SK-N-SH (cell line): ENCODE data around the gene TLR7. TPM values are rescaled to one million over a fixed set of nuclear protein-coding genes. Genes with fewer than 3 reads are reported as not detected.

Experiments
- CTCF ChIA-PET: fragments of 300-600, 350-600 bp; formaldehyde crosslinking; extraction: SDS; loops from one replicate; lab custom pipeline; 2021; lab: Yijun Ruan, JAX
- POLR2A ChIA-PET: fragments of 350-600 bp; sonication (Branson Sonifier 250); formaldehyde crosslinking; extraction: SDS; loops from one replicate; lab custom pipeline; 2020; ENCODE audit warnings: antibody characterized with exemption, inconsistent platforms; lab: Yijun Ruan, JAX
- DNase-seq: peaks from one replicate; pipeline ENCODE4 v3.0.0; 2012
- H2AFZ ChIP-seq: fragments of 200-600 bp; sonication (generic); 2 replicates; pipeline ENCODE4 v1.8.1; 2016; ENCODE audit warnings: antibody characterized with exemption, mild to moderate bottlenecking, low read depth
- H3F3A ChIP-seq: fragments of 200-600 bp; sonication (generic); replicated peaks from 2 replicates; pipeline ENCODE3; 2016; ENCODE audit warnings: antibody characterized with exemption, mild to moderate bottlenecking; ENCODE audit not compliant: insufficient read depth
- H3K27ac ChIP-seq, 2 experiments: fragments of 200-500 bp in 1 of 2; fragments of 200-600 bp in 1 of 2; sonication (Bioruptor generic) in 1 of 2; sonication (generic), shearing (Covaris generic) in 1 of 2; 2 replicates each; pipeline versions ENCODE4 v1.5.1 to v1.6.1; 2014 to 2016; ENCODE audit warnings: low read depth in 2 of 2, inconsistent platforms in 1 of 2, low read length in 1 of 2, mild to moderate bottlenecking in 1 of 2, mixed read lengths in 1 of 2
- H3K27me3 ChIP-seq: fragments of 200-600 bp; sonication (generic), shearing (Covaris generic); 2 replicates; pipeline ENCODE4 v1.6.1; 2016; ENCODE audit warnings: mixed run types; ENCODE audit not compliant: insufficient read depth
- H3K36me3 ChIP-seq, 2 experiments: fragments of 200-500 bp in 1 of 2; fragments of 200-600 bp in 1 of 2; sonication (Bioruptor generic) in 1 of 2; sonication (generic) in 1 of 2; replicated peaks in 1 of 2; 2 replicates each; pipeline versions ENCODE3 to v1.5.1; 2014 to 2016; ENCODE audit warnings: low read length in 1 of 2, mild to moderate bottlenecking in 1 of 2; ENCODE audit not compliant: insufficient read depth in 2 of 2, control insufficient read depth in 1 of 2
- H3K4me1 ChIP-seq, 2 experiments: fragments of 200-500 bp in 1 of 2; fragments of 200-600 bp in 1 of 2; sonication (Bioruptor generic) in 1 of 2; sonication (generic), shearing (Covaris generic) in 1 of 2; 2 replicates each; pipeline versions ENCODE4 v1.5.1 to v1.6.1; 2014 to 2016; ENCODE audit warnings: low read depth in 1 of 2, low read length in 1 of 2, mixed run types in 1 of 2; ENCODE audit not compliant: insufficient read depth in 2 of 2, control insufficient read depth in 1 of 2
- H3K4me2 ChIP-seq: fragments of 200-600 bp; sonication (generic), shearing (Covaris generic); 2 replicates; pipeline ENCODE4 v1.6.1; 2017; ENCODE audit warnings: mixed run types
- H3K4me3 ChIP-seq, 2 experiments: fragments of 200-500 bp in 1 of 2; fragments of 200-600 bp in 1 of 2; sonication (Bioruptor generic) in 1 of 2; sonication (generic), shearing (Covaris generic) in 1 of 2; 2 replicates each; pipeline versions ENCODE4 v1.5.1 to v1.8.1; 2014 to 2016; ENCODE audit warnings: low read depth in 2 of 2, inconsistent platforms in 1 of 2, low read length in 1 of 2, mild to moderate bottlenecking in 1 of 2, mixed read lengths in 1 of 2, moderate library complexity in 1 of 2
- H3K79me2 ChIP-seq: fragments of 200-600 bp; sonication (generic); 2 replicates; pipeline ENCODE4 v1.8.1; 2017; ENCODE audit warnings: mild to moderate bottlenecking; ENCODE audit not compliant: insufficient read depth
- H3K9ac ChIP-seq: fragments of 200-600 bp; sonication (generic); 2 replicates; pipeline ENCODE4 v1.6.1; 2017; ENCODE audit warnings: mixed run types
- H3K9me2 ChIP-seq: fragments of 200-600 bp; sonication (generic); 2 replicates; pipeline ENCODE4 v1.6.1; 2017; ENCODE audit warnings: mixed run types
- H3K9me3 ChIP-seq: fragments of 200-600 bp; sonication (generic); 2 replicates; pipeline ENCODE4 v1.6.1; 2017; ENCODE audit warnings: mixed run types, mild to moderate bottlenecking, moderate library complexity
- H4K20me1 ChIP-seq: fragments of 200-600 bp; sonication (generic); 2 replicates; pipeline ENCODE4 v1.6.1; 2017; ENCODE audit warnings: mild to moderate bottlenecking, mixed run types; ENCODE audit not compliant: insufficient read depth
- EP300 ChIP-seq, 2 experiments: IDR thresholded peaks; 2 replicates each; pipeline versions ENCODE4 v1.4.0 to v1.6.1; 2012; ENCODE audit warnings: borderline replicate concordance in 1 of 2, low read depth in 1 of 2, low read length in 1 of 2
- EZH2phosphoT487 ChIP-seq: fragments of 200-600 bp; sonication (generic); IDR thresholded peaks from 2 replicates; pipeline ENCODE4 v1.6.1; 2017; ENCODE audit warnings: low read depth, mixed run types, mild to moderate bottlenecking, antibody characterized with exemption, moderate library complexity, borderline replicate concordance
- FOXM1 ChIP-seq: IDR thresholded peaks from 2 replicates; pipeline ENCODE4 v1.4.0; 2012; ENCODE audit warnings: low read depth, mild to moderate bottlenecking
- GABPA ChIP-seq: IDR thresholded peaks from 2 replicates; pipeline ENCODE4 v1.4.0; 2012; ENCODE audit warnings: low read depth, mild to moderate bottlenecking
- JUND ChIP-seq: IDR thresholded peaks from 2 replicates; pipeline ENCODE4 v1.4.0; 2012
- MXI1 ChIP-seq: IDR thresholded peaks from 2 replicates; pipeline ENCODE4 v1.6.1; 2012; ENCODE audit warnings: mild to moderate bottlenecking, low read depth, low read length, improper control_type of control experiment
- NRF1 ChIP-seq: IDR thresholded peaks from 2 replicates; pipeline ENCODE4 v1.6.1; 2012; ENCODE audit warnings: low read depth, mild to moderate bottlenecking, low read length
- RXRA ChIP-seq: IDR thresholded peaks from 2 replicates; pipeline ENCODE4 v1.4.0; 2012; ENCODE audit warnings: low read depth, mild to moderate bottlenecking, borderline replicate concordance
- SMC3 ChIP-seq: IDR thresholded peaks from 2 replicates; pipeline ENCODE4 v1.6.1; 2012; ENCODE audit warnings: low read depth, low read length, improper control_type of control experiment
- TAF1 ChIP-seq: IDR thresholded peaks from 2 replicates; pipeline ENCODE4 v1.6.1; 2012; ENCODE audit warnings: low read depth, mild to moderate bottlenecking, low read length, moderate library complexity, borderline replicate concordance
- TCF12 ChIP-seq: IDR thresholded peaks from 2 replicates; pipeline ENCODE4 v1.4.0; 2012
- TEAD4 ChIP-seq: IDR thresholded peaks from 2 replicates; pipeline ENCODE4 v1.4.0; 2012; ENCODE audit warnings: mild to moderate bottlenecking, borderline replicate concordance; ENCODE audit not compliant: insufficient read depth
- WGBS: methylation state at CpG from one replicate; pipeline ENCODE4 v1.1.6; 2017; ENCODE audit warnings: low lambda C conversion rate; 5-methylcytosine and 5-hydroxymethylcytosine counted together
- polyA plus RNA-seq, 3 experiments: library from polyadenylated mRNA; depleted of rRNA; stranded (reverse); fragments of >200 nt; gene quantifications; 2 replicates each; pipeline ENCODE4 v1.2.3, GENCODE V29; 2012
- TF ChIP-seq, protein P1 (sequence below): fragments of 200-600 bp; sonication (generic); IDR thresholded peaks from 2 replicates; pipeline ENCODE4 v1.6.1; 2017; ENCODE audit warnings: antibody characterized with exemption, mild to moderate bottlenecking, moderate library complexity
- TF ChIP-seq, protein P2 (sequence below): fragments of 150-350 bp; IDR thresholded peaks from 2 replicates; pipeline ENCODE4 v1.6.1; 2016; ENCODE audit warnings: mild to moderate bottlenecking, low read depth, low read length
- TF ChIP-seq, protein P3 (sequence below): IDR thresholded peaks from 2 replicates; pipeline ENCODE4 v1.4.0; 2012; ENCODE audit warnings: low read depth, borderline replicate concordance

Gene TLR7
- polyA plus RNA-seq, 1 of the 3 experiments (the other 2 are of a cell fraction), result not detected

DNA sequence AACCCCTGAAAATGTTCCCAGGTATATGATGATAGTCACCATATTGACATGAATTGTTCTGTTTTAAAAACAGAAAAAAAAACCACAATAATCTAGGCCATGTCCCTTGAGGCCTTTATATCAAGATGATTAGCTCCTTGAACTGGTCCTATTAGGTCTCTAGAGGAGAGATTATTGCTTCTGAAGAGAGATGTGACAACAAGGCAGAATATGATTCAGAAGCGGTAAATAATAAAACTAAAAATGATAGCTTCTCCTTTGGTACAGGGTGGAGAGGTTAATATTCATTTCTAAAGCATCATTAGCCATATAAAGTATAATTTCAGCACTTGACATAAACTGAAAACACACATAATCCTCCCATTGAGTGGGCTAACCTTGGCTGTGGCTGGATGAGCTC is 65.4 kb downstream of the TLR7 start:
- CTCF ChIA-PET, result interaction anchor here (1.1 kb wide), 1 partner anchor 14 kb away, joined by 7 read pairs; no protein-coding TSS in a partner anchor
- H3K4me2 ChIP-seq, result no peak overlapping the region
- POLR2A ChIA-PET, result no interaction called here
- no peaks in the 10 kb centered on the region for H4K20me1 ChIP-seq
- H3K4me1 ChIP-seq, result no peaks in the 10 kb centered on the region
- H3K9me3 ChIP-seq, result no peaks in the 10 kb centered on the region; the same call in 1 of the 2 replicates
- H2AFZ ChIP-seq, result no peak overlapping the region
- no peak overlapping the region for H3K27ac ChIP-seq
- no peaks in the 10 kb centered on the region; the same call in 1 of the 2 replicates for H3K27me3 ChIP-seq
- WGBS, result 30% methylated on average over 1 of the region's 1 CpG
- H3K79me2 ChIP-seq, result no peaks in the 10 kb centered on the region
- H3K9me2 ChIP-seq, result no peaks in the 10 kb centered on the region
- H3K36me3 ChIP-seq, result no peaks in the 10 kb centered on the region
- TF ChIP-seq NRF1 (no peak), EZH2phosphoT487 (no peak)
- TF ChIP-seq, protein P1, sequence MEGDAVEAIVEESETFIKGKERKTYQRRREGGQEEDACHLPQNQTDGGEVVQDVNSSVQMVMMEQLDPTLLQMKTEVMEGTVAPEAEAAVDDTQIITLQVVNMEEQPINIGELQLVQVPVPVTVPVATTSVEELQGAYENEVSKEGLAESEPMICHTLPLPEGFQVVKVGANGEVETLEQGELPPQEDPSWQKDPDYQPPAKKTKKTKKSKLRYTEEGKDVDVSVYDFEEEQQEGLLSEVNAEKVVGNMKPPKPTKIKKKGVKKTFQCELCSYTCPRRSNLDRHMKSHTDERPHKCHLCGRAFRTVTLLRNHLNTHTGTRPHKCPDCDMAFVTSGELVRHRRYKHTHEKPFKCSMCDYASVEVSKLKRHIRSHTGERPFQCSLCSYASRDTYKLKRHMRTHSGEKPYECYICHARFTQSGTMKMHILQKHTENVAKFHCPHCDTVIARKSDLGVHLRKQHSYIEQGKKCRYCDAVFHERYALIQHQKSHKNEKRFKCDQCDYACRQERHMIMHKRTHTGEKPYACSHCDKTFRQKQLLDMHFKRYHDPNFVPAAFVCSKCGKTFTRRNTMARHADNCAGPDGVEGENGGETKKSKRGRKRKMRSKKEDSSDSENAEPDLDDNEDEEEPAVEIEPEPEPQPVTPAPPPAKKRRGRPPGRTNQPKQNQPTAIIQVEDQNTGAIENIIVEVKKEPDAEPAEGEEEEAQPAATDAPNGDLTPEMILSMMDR, result no peak
- H3F3A ChIP-seq, result no peaks in the 10 kb centered on the region
- DNase-seq, result no peak
- no peak overlapping the region for H3K4me3 ChIP-seq
- no peak overlapping the region for H3K9ac ChIP-seq

DNA sequence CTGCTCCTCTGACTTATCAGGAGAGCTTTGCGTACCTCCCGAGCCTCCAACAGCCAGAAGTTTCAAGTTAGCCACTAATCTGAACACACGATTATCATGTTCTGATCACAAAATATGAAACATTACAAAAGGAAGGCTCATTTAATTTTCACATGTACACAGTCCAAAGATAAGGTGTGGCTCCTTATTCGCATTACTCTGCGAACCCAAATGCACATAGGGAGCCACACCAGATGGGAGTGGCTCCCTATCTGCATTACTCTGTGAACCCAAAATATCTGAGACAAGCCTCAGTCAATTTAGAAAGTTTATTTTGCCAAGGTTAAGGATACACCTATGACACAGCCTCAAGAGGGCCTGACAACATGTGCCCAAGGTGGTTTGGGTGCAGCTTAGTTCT is 68.0 kb downstream of the TLR7 start:
- CTCF ChIA-PET, result interaction anchor here (0.7 to 1.6 kb wide), 2 partner anchors 12 to 553 kb away, joined by 3 to 7 read pairs; no protein-coding TSS in a partner anchor
- no peak for DNase-seq
- no peak overlapping the region for H3K4me2 ChIP-seq
- H3K4me1 ChIP-seq, result no peaks in the 10 kb centered on the region
- TF ChIP-seq TAF1 (no peak), EP300 (IDR thresholded peaks at IDR 0.05; ENCODE audit: borderline replicate concordance in 1 of 2, low read depth in 1 of 2, low read length in 1 of 2) (no peak), GABPA (no peak), RXRA (no peak), JUND (no peak), TCF12 (no peak), FOXM1 (no peak), MXI1 (no peak), SMC3 (no peak), TEAD4 (no peak)
- TF ChIP-seq, protein P1, result no peak
- TF ChIP-seq, protein P2, sequence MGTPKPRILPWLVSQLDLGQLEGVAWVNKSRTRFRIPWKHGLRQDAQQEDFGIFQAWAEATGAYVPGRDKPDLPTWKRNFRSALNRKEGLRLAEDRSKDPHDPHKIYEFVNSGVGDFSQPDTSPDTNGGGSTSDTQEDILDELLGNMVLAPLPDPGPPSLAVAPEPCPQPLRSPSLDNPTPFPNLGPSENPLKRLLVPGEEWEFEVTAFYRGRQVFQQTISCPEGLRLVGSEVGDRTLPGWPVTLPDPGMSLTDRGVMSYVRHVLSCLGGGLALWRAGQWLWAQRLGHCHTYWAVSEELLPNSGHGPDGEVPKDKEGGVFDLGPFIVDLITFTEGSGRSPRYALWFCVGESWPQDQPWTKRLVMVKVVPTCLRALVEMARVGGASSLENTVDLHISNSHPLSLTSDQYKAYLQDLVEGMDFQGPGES, result no peak
- TF ChIP-seq, protein P3, sequence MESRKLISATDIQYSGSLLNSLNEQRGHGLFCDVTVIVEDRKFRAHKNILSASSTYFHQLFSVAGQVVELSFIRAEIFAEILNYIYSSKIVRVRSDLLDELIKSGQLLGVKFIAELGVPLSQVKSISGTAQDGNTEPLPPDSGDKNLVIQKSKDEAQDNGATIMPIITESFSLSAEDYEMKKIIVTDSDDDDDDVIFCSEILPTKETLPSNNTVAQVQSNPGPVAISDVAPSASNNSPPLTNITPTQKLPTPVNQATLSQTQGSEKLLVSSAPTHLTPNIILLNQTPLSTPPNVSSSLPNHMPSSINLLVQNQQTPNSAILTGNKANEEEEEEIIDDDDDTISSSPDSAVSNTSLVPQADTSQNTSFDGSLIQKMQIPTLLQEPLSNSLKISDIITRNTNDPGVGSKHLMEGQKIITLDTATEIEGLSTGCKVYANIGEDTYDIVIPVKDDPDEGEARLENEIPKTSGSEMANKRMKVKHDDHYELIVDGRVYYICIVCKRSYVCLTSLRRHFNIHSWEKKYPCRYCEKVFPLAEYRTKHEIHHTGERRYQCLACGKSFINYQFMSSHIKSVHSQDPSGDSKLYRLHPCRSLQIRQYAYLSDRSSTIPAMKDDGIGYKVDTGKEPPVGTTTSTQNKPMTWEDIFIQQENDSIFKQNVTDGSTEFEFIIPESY, result no peak
- no peaks in the 10 kb centered on the region for H4K20me1 ChIP-seq
- 47% methylated on average over 5 of the region's 5 CpGs for WGBS
- no peak overlapping the region for H2AFZ ChIP-seq
- POLR2A ChIA-PET, result no interaction called here
- H3K9me3 ChIP-seq, result peaks cover 5% of the 10 kb centered on the region
- H3K9me2 ChIP-seq, result no peaks in the 10 kb centered on the region
- no peaks in the 10 kb centered on the region for H3K79me2 ChIP-seq
- no peaks in the 10 kb centered on the region for H3F3A ChIP-seq
- H3K9ac ChIP-seq, result no peak overlapping the region
- no peaks in the 10 kb centered on the region for H3K36me3 ChIP-seq
- no peak overlapping the region for H3K4me3 ChIP-seq
- H3K27ac ChIP-seq, result no peak overlapping the region
- no peaks in the 10 kb centered on the region; the same call in 1 of the 2 replicates for H3K27me3 ChIP-seq
